HepG2 (cell line): Measurements from ENCODE around the gene KIF22. TPM values are rescaled to one million over a fixed set of nuclear protein-coding genes. Genes with fewer than 3 reads are reported as not detected.
A peak's percentile ranks its signal among the peaks of the same experiment; 100 is the strongest.

Experiments used
- AGO1 ChIP-seq: fragments of 200-400 bp; formaldehyde crosslinking; IDR thresholded peaks from 2 replicates; pipeline ENCODE4 v1.6.1; 2017; ENCODE audit warnings: mild to moderate bottlenecking, low read depth, low read length, moderate library complexity; ENCODE audit not compliant: poor library complexity, severe bottlenecking
- GLI4 ChIP-seq: sonication (generic); formaldehyde crosslinking; IDR thresholded peaks from 2 replicates; pipeline ENCODE4 v1.5.1; 2020; ENCODE audit warnings: missing genetic modification reagents, mild to moderate bottlenecking, moderate library complexity, borderline replicate concordance
- HOXA3 ChIP-seq: sonication (generic); formaldehyde crosslinking; IDR thresholded peaks from 2 replicates; pipeline ENCODE4 v1.5.0; 2020; ENCODE audit warnings: missing genetic modification reagents
- KLF9 ChIP-seq: IDR thresholded peaks from 2 replicates; pipeline ENCODE4 v1.6.1; 2016; ENCODE audit warnings: low read depth
- MED1 ChIP-seq: sonication (generic); formaldehyde crosslinking; IDR thresholded peaks from 2 replicates; pipeline ENCODE4 v1.4.0; 2020; ENCODE audit warnings: missing genetic modification reagents
- PRDM10 ChIP-seq: sonication (generic); formaldehyde crosslinking; IDR thresholded peaks from 2 replicates; pipeline ENCODE4 v1.4.0; 2020; ENCODE audit warnings: low read depth, missing genetic modification reagents
- ZBTB10 ChIP-seq: sonication (generic); formaldehyde crosslinking; IDR thresholded peaks from 2 replicates; pipeline ENCODE4 v1.4.0; 2020; ENCODE audit warnings: missing genetic modification reagents, borderline replicate concordance
- ZNF724P ChIP-seq: sonication (generic); formaldehyde crosslinking; IDR thresholded peaks from 2 replicates; pipeline ENCODE4 v1.8.0; 2022; ENCODE audit warnings: missing genetic modification reagents, borderline replicate concordance
- polyA plus RNA-seq, 8 experiments: library from polyadenylated mRNA; depleted of rRNA in 3 of 8; stranded (reverse) in 7 of 8; unstranded in 1 of 8; fragments of >200 nt; fragmentation: Illumina TruSeq in 4 of 8; extraction: Trizol in 4 of 8; gene quantifications; 2 replicates each; pipeline versions ENCODE4 v1.2.1 to v1.2.3, GENCODE V29; 2011 to 2016; ENCODE audit warnings: low read depth in 4 of 8, missing spikeins in 1 of 8, mixed read lengths in 1 of 8; ENCODE audit not compliant: insufficient read depth in 1 of 8
- total RNA-seq, 5 experiments: library from RNA; depleted of rRNA; stranded (reverse); fragments of >200 nt; fragmentation: Illumina TruSeq; extraction: Trizol; gene quantifications; 2 replicates each; pipeline ENCODE4 v1.2.3, GENCODE V29; 2016; ENCODE audit warnings: low read depth in 1 of 5
- TF ChIP-seq, protein P1 (sequence below): sonication (generic); formaldehyde crosslinking; IDR thresholded peaks from 2 replicates; pipeline ENCODE4 v1.5.0; 2020; ENCODE audit warnings: missing genetic modification reagents
- TF ChIP-seq, protein P2 (sequence below): sonication (generic); formaldehyde crosslinking; IDR thresholded peaks from 2 replicates; pipeline ENCODE4 v1.4.0; 2020; ENCODE audit warnings: missing genetic modification reagents, mild to moderate bottlenecking, borderline replicate concordance
- TF ChIP-seq, protein P3 (sequence below): sonication (generic); formaldehyde crosslinking; IDR thresholded peaks from 2 replicates; pipeline ENCODE4 v1.5.0; 2020; ENCODE audit warnings: missing genetic modification reagents
- TF ChIP-seq, protein P4 (sequence below): IDR thresholded peaks from 2 replicates; pipeline ENCODE4 v1.6.1; 2016; ENCODE audit warnings: low read depth

The KIF22 gene
- total and polyA plus RNA-seq, 2 of the 13 experiments (the other 11 are each of a cell fraction or from before 2014, with no cell fraction given), result 95.8 to 118 TPM

DNA sequence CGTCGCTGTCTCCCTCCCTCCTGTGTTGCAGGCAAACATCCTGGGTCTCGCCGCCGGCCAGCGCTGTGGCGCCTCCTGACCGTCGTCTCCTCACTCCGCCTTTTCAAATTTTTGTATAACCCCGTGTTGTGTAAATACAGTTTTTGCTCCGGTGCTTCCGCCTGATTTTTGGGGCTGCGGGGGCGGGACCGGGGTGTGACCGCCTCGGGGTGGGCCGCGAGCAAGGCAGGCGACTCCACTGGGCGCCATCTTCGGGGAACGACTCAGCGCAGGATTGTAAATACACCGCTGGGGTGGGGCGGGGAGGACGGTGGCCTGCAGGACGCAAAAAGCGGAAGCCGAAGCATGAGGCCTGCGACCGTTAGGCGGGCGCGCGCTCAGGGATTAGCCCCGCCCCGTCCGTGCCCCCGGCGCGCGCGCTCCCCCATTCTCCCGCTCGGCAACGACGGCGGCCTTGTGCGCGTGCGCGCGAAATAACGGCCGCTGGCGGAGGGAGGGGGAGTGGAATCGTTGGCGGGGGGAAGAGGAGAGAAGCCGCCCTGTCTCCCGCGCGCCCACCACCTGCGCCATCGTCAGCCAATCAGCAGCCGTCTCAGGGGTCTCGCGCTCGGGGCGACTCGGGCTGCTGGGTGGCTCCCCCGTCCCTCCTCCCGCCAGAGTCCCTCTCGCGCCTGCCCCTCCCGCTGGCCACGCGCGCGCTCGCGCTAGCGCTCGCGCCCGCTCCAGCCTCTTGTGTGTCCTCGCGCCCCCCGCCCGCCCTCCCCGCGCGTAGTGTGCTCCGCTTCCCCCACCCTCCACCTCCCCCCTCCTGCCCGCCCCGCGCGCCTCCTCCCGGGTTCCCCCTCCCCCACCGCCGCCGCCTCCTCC, 14.9 kb downstream of the KIF22 start (continued):
- TF ChIP-seq AGO1 (peak; percentile 99), HOXA3 (peak; percentile 98), ZNF724P (CRISPR knock-in tag) (peak; percentile 93; the same call in 1 of the 2 replicates), GLI4 (CRISPR knock-in tag) (peak; percentile 90; the same call in 1 of the 2 replicates), ZBTB10 (CRISPR knock-in tag) (peak; percentile 89), MED1 (CRISPR knock-in tag) (peak; percentile 93), PRDM10 (CRISPR knock-in tag) (peak; percentile 94), KLF9 (CRISPR knock-in tag) (0 out of 2 replicates have a peak, but pooled peaks have one; percentile 71)
- TF ChIP-seq, protein P1, sequence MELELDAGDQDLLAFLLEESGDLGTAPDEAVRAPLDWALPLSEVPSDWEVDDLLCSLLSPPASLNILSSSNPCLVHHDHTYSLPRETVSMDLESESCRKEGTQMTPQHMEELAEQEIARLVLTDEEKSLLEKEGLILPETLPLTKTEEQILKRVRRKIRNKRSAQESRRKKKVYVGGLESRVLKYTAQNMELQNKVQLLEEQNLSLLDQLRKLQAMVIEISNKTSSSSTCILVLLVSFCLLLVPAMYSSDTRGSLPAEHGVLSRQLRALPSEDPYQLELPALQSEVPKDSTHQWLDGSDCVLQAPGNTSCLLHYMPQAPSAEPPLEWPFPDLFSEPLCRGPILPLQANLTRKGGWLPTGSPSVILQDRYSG (CRISPR knock-in tag), result 0 out of 2 replicates have a peak, but pooled peaks have one; percentile 70
- TF ChIP-seq, protein P2, sequence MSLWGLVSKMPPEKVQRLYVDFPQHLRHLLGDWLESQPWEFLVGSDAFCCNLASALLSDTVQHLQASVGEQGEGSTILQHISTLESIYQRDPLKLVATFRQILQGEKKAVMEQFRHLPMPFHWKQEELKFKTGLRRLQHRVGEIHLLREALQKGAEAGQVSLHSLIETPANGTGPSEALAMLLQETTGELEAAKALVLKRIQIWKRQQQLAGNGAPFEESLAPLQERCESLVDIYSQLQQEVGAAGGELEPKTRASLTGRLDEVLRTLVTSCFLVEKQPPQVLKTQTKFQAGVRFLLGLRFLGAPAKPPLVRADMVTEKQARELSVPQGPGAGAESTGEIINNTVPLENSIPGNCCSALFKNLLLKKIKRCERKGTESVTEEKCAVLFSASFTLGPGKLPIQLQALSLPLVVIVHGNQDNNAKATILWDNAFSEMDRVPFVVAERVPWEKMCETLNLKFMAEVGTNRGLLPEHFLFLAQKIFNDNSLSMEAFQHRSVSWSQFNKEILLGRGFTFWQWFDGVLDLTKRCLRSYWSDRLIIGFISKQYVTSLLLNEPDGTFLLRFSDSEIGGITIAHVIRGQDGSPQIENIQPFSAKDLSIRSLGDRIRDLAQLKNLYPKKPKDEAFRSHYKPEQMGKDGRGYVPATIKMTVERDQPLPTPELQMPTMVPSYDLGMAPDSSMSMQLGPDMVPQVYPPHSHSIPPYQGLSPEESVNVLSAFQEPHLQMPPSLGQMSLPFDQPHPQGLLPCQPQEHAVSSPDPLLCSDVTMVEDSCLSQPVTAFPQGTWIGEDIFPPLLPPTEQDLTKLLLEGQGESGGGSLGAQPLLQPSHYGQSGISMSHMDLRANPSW (CRISPR knock-in tag), result peak; percentile 84; the same call in 1 of the 2 replicates
- TF ChIP-seq, protein P3, sequence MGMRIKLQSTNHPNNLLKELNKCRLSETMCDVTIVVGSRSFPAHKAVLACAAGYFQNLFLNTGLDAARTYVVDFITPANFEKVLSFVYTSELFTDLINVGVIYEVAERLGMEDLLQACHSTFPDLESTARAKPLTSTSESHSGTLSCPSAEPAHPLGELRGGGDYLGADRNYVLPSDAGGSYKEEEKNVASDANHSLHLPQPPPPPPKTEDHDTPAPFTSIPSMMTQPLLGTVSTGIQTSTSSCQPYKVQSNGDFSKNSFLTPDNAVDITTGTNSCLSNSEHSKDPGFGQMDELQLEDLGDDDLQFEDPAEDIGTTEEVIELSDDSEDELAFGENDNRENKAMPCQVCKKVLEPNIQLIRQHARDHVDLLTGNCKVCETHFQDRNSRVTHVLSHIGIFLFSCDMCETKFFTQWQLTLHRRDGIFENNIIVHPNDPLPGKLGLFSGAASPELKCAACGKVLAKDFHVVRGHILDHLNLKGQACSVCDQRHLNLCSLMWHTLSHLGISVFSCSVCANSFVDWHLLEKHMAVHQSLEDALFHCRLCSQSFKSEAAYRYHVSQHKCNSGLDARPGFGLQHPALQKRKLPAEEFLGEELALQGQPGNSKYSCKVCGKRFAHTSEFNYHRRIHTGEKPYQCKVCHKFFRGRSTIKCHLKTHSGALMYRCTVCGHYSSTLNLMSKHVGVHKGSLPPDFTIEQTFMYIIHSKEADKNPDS (CRISPR knock-in tag), result 0 out of 2 replicates have a peak, but pooled peaks have one; percentile 48
- TF ChIP-seq, protein P4, sequence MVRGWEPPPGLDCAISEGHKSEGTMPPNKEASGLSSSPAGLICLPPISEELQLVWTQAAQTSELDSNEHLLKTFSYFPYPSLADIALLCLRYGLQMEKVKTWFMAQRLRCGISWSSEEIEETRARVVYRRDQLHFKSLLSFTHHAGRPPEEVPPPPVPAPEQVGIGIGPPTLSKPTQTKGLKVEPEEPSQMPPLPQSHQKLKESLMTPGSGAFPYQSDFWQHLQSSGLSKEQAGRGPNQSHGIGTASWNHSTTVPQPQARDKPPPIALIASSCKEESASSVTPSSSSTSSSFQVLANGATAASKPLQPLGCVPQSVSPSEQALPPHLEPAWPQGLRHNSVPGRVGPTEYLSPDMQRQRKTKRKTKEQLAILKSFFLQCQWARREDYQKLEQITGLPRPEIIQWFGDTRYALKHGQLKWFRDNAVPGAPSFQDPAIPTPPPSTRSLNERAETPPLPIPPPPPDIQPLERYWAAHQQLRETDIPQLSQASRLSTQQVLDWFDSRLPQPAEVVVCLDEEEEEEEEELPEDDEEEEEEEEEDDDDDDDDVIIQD (CRISPR knock-in tag), result peak; percentile 51; the same call in 1 of the 2 replicates
